Ectodermal cell (in vitro differentiated cells): ENCODE data around the gene LAMP1.
"Not testable (repeated sequence)": the region's sequence is repeated elsewhere in the genome, so short reads cannot be mapped to it uniquely, and the experiment has no call there.

ENCODE experiments used
- H3K27ac ChIP-seq: 2 replicates; pipeline ENCODE4 v1.7.0; 2013; ENCODE audit warnings: mild to moderate bottlenecking, low read depth, low read length; ENCODE audit not compliant: insufficient read depth, poor library complexity, severe bottlenecking
- H3K27me3 ChIP-seq: 2 replicates; pipeline ENCODE4 v1.7.0; 2013; ENCODE audit warnings: mild to moderate bottlenecking, low read length; ENCODE audit not compliant: insufficient read depth, control insufficient read depth, poor library complexity, severe bottlenecking
- H3K36me3 ChIP-seq: one replicate; pipeline ENCODE4 v1.7.0; 2013; ENCODE audit warnings: low read length; ENCODE audit not compliant: control insufficient read depth, insufficient read depth
- H3K4me1 ChIP-seq: one replicate; pipeline ENCODE4 v1.7.0; 2013; ENCODE audit warnings: low read length; ENCODE audit not compliant: control insufficient read depth, insufficient read depth
- H3K4me3 ChIP-seq: 2 replicates; pipeline ENCODE4 v1.7.0; 2013; ENCODE audit warnings: low read depth, low read length, control low read depth; ENCODE audit not compliant: insufficient read depth
- H3K9me3 ChIP-seq: 2 replicates; pipeline ENCODE4 v1.7.0; 2013; ENCODE audit warnings: mild to moderate bottlenecking, low read length, moderate library complexity; ENCODE audit not compliant: control insufficient read depth
- WGBS, 2 experiments: methylation state at CpG; one replicate each; pipeline ENCODE4 v1.1.7; 2013; ENCODE audit warnings: missing lambda C conversion rate in 2 of 2; 5-methylcytosine and 5-hydroxymethylcytosine counted together

Gene LAMP1

DNA sequence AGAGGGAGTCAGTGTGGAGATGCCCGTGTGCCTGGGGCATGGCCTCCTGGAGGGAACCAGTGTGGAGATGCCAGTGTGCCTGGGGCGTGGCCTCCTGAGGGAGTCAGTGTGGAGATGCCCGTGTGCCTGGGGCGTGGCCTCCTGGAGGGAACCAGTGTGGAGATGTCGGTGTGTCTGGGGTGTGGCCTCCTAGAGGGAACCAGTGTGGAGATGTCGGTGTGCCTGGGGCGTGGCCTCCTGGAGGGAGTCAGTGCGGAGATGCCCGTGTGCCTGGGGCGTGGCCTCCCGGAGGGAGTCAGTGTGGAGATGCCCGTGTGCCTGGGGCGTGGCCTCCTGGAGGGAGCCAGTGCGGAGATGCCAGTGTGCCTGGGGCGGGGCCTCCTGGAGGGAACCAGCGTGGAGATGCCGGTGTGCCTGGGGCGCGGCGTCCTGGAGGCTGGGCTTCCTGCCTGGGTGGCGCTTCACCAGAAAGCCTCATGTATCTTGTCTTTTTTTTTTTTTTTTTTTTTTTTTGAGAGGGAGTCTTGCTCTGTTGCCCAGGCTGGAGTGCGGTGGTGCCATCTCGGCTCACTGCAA, 17.9 kb downstream of the LAMP1 start:
- not testable (repeated sequence) for H3K4me1 ChIP-seq, H3K27me3 ChIP-seq, H3K9me3 ChIP-seq, H3K27ac ChIP-seq, H3K36me3 ChIP-seq, H3K4me3 ChIP-seq
- 96% methylated on average over 23 of the region's 23 CpGs for WGBS, 2 experiments

DNA sequence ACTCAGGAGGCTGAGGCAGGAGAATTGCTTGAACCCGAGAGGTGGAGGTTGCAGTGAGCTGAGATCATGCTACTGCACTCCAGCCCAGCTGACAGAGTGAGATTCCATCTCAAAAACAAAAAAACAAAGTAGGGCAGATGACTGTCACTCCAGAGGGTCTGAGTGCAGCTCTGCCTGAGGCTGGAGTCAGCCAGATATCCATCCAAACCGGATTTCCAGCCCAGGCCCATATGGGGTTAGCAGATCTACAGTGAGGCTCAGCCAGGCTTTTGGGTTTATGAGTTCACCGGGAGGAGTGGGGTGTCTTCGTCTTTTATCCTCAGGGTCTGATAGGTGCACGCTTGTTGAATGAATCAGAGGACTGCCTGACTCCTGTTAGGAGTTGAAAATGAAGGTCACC, 19.0 kb downstream of the LAMP1 start:
- Histone ChIP-seq H3K4me1 (no peaks in the 10 kb centered on the region), H3K4me3 (no peak overlapping the region), H3K9me3 (no peaks in the 10 kb centered on the region), H3K27me3 (no peaks in the 10 kb centered on the region), H3K36me3 (peaks cover 10% of the 10 kb centered on the region), H3K27ac (no peak overlapping the region)
- 93 to 94% methylated on average over 5 of the region's 5 CpGs for WGBS, 2 experiments

DNA sequence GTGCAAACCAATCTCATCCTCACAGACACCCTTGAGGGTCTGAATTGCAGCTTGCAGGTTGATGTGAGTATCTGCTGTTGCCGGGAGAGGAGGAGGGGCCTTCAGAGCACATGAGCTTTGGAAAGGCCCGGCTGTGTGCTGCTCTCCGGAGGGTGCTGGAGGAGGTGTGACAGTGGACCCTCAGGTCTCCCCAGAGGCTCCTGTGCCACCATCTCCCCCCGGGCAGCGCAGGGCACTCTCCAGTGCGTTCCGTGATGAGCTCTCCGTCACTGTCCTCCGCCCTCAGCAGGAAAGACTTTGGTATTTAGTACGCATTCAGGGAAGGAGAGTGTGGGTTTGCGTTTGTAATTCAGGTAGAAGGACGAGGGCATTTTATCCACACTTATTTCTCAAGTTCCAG, 20.0 kb downstream of the LAMP1 start:
- Histone ChIP-seq H3K27ac (no peak overlapping the region), H3K4me3 (no peak overlapping the region), H3K27me3 (no peaks in the 10 kb centered on the region), H3K4me1 (no peaks in the 10 kb centered on the region), H3K9me3 (no peaks in the 10 kb centered on the region), H3K36me3 (peaks cover 12% of the 10 kb centered on the region)
- 93 to 95% methylated on average over 12 of the region's 12 CpGs for WGBS, 2 experiments

DNA sequence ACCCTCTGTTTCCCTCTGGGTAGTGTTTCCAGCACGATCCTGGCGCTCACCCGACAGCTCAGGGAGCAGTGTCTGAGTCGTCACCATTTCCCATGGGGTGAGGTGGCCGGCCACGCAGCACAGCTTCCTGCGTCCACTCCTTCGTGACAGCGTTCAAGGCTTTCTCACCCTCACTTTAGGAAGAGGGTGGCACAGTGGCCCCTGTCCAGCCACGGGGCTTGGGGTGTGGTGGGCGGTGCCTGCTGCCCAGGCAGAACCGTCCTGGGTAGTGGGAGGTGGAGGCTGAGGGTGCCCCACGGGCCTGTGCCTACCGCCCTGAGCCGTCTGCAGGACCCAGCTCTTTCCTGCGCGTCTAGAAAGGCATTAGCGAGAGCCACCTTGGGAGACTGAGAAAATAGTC, 21.9 kb downstream of the LAMP1 start:
- Histone ChIP-seq H3K36me3 (peaks cover 25% of the 10 kb centered on the region), H3K4me3 (no peak overlapping the region)

DNA sequence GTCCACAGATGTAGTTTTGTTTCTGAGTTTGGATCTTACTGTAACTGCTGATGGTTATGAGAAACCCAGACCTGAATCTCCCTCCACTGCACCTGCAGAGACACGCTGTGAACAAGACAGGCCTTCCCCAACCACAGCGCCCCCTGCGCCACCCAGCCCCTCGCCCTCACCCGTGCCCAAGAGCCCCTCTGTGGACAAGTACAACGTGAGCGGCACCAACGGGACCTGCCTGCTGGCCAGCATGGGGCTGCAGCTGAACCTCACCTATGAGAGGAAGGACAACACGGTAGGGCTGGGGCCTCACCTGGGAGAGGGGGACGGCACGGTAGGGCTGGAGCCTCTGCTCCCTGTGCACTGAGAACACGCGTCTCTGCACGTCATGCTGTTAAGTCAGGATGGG, 22.3 kb downstream of the LAMP1 start:
- H3K4me3 ChIP-seq = no peak overlapping the region
- H3K27me3 ChIP-seq = no peaks in the 10 kb centered on the region
- H3K27ac ChIP-seq = no peak overlapping the region
- no peaks in the 10 kb centered on the region for H3K9me3 ChIP-seq
- 95% methylated on average over 14 of the region's 14 CpGs for WGBS, 2 experiments
- no peaks in the 10 kb centered on the region for H3K4me1 ChIP-seq
- peaks cover 25% of the 10 kb centered on the region for H3K36me3 ChIP-seq

More for the DNA sequence above, 21.9 kb downstream of the LAMP1 start:
- H3K27me3 ChIP-seq = no peaks in the 10 kb centered on the region
- WGBS, 2 experiments = 94 to 95% methylated on average over 18 of the region's 18 CpGs
- no peak overlapping the region for H3K27ac ChIP-seq
- H3K4me1 ChIP-seq = no peaks in the 10 kb centered on the region
- H3K9me3 ChIP-seq = no peaks in the 10 kb centered on the region

GRCh38 chr13:113320226-113320875, 23.3 kb downstream of the LAMP1 start:
- no peaks in the 10 kb centered on the region for H3K27me3 ChIP-seq
- H3K36me3 ChIP-seq = peaks cover 25% of the 10 kb centered on the region
- WGBS, 2 experiments = 95 to 96% methylated on average over 19 of the region's 19 CpGs
- no peak overlapping the region for H3K4me3 ChIP-seq
- H3K4me1 ChIP-seq = no peaks in the 10 kb centered on the region
- no peak overlapping the region for H3K27ac ChIP-seq
- H3K9me3 ChIP-seq = no peaks in the 10 kb centered on the region

DNA sequence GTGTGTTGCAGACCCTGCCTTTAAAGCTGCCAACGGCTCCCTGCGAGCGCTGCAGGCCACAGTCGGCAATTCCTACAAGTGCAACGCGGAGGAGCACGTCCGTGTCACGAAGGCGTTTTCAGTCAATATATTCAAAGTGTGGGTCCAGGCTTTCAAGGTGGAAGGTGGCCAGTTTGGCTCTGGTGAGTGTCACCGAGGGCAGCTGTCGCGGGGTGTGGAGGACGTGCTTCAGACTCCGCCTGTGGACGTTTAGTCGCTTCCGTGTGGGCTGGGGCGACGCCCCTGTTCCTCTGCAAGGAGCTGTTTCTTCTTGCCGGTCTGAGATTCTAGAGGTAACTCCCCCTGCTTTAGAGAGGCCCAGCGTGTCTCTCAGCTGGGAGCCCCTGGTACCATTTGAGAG, 24.5 kb downstream of the LAMP1 start:
- no peaks in the 10 kb centered on the region for H3K27me3 ChIP-seq
- no peaks in the 10 kb centered on the region for H3K4me1 ChIP-seq
- no peak overlapping the region for H3K4me3 ChIP-seq
- no peaks in the 10 kb centered on the region for H3K9me3 ChIP-seq
- H3K27ac ChIP-seq = no peak overlapping the region
- H3K36me3 ChIP-seq = peaks cover 25% of the 10 kb centered on the region
- 95% methylated on average over 22 of the region's 22 CpGs for WGBS, 2 experiments

DNA sequence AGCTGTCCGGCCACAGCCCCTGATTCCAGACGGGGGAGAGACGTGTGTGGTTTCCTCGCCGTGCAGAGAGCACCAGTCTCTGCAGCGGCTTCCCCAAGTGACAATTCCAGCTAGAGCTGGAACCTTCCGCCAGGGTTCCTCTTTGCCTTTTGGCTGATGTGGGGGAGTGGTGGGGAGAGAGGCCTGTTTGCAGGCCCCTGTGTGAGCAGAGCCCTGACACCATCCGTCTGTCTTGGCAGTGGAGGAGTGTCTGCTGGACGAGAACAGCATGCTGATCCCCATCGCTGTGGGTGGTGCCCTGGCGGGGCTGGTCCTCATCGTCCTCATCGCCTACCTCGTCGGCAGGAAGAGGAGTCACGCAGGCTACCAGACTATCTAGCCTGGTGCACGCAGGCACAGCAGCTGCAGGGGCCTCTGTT, 25.0 kb downstream of the LAMP1 start:
- WGBS, 2 experiments = 93 to 94% methylated on average over 17 of the region's 17 CpGs
- H3K27me3 ChIP-seq = no peaks in the 10 kb centered on the region
- H3K9me3 ChIP-seq = no peaks in the 10 kb centered on the region
- H3K4me1 ChIP-seq = no peaks in the 10 kb centered on the region
- no peak overlapping the region for H3K4me3 ChIP-seq
- no peak overlapping the region for H3K27ac ChIP-seq
- H3K36me3 ChIP-seq = peaks cover 25% of the 10 kb centered on the region

DNA sequence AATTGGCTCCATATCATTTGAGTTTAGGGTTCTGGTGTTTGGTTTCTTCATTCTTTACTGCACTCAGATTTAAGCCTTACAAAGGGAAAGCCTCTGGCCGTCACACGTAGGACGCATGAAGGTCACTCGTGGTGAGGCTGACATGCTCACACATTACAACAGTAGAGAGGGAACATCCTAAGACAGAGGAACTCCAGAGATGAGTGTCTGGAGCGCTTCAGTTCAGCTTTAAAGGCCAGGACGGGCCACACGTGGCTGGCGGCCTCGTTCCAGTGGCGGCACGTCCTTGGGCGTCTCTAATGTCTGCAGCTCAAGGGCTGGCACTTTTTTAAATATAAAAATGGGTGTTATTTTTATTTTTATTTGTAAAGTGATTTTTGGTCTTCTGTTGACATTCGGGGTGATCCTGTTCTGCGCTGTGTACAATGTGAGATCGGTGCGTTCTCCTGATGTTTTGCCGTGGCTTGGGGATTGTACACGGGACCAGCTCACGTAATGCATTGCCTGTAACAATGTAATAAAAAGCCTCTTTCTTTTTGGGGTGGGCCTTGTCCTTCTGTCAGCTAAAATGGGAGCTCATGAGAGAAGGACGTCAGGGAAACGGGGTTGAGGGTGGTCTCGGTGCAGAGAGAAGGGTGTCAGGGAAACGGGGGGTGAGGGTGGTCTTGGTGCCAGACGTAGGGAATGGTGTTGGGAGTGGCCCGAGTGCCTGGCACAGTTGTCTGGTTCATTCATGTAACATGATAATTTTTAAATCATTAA, 26.0 kb downstream of the LAMP1 start:
- H3K36me3 ChIP-seq = peaks cover 25% of the 10 kb centered on the region
- WGBS, 2 experiments = 96 to 97% methylated on average over 23 to 25 of the region's 25 CpGs
- H3K27me3 ChIP-seq = no peaks in the 10 kb centered on the region
- no peak overlapping the region for H3K4me3 ChIP-seq
- no peaks in the 10 kb centered on the region for H3K4me1 ChIP-seq
- no peak overlapping the region for H3K27ac ChIP-seq
- H3K9me3 ChIP-seq = no peaks in the 10 kb centered on the region

DNA sequence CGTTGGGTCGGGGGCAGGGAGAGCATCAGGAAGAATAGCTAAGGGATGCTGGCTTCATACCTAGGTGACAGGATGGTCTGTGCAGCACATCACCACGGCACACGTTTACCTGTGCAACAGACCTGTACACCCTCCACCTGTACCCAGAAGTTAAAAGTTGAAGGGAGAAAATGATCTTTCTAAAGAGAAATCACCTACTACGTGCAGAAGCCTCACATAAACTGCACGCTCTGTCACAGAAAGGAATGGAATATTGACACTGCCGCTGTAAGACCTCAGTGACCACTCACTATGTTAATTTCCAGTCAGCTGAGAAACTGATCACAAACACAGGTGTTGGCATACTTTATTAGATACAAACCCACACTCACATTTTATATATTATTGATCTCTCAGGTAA, 26.8 kb downstream of the LAMP1 start:
- H3K27me3 ChIP-seq = no peaks in the 10 kb centered on the region
- H3K27ac ChIP-seq = no peak overlapping the region
- peaks cover 25% of the 10 kb centered on the region for H3K36me3 ChIP-seq
- no peaks in the 10 kb centered on the region for H3K9me3 ChIP-seq
- no peaks in the 10 kb centered on the region for H3K4me1 ChIP-seq
- 92 to 94% methylated on average over 7 of the region's 7 CpGs for WGBS, 2 experiments
- H3K4me3 ChIP-seq = no peak overlapping the region
